Measurements from ENCODE around the gene EXOSC1.
"Not testable (repeated sequence)": the region's sequence is repeated elsewhere in the genome, so short reads cannot be mapped to it uniquely, and the experiment has no call there.

EXOSC1 gene

DNA sequence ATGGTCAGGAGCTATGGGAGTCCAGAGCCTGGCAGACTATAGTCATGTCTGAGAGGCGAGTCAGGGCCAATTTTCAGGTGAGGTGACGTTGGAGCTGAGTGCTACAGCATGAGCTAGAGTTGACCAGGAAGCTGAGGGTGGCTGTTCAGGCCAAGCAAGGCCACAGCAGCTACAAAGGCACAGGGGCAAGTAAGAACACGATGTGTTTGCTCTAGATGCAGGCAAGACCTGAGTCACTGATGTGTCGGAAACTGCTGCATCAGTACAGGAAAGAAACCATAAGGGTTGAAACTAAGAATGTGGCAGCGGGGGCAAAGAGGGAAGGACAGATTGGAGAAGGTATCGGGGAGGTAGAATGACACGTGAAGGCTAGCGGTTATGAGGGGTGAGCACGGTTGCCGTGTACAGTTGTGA lies 32.9 kb downstream of the EXOSC1 start:
- Histone ChIP-seq H3K4me2 (ENCODE audit: low read length) (no peak overlapping the region), H3K9me3 (ENCODE audit: control insufficient read depth, low read length) (no peaks in the 10 kb centered on the region), H3K9ac (no peak overlapping the region), H3K79me2 (no peaks in the 10 kb centered on the region), H3K27ac (no peak overlapping the region), H3K27me3 (ENCODE audit: control insufficient read depth, insufficient read depth, low read length) (no peaks in the 10 kb centered on the region), H2AFZ (no peak overlapping the region), H3K4me3 (ENCODE audit: low read depth, low read length) (no peak overlapping the region), H3K36me3 (ENCODE audit: control insufficient read depth, insufficient read depth, low read length) (no peaks in the 10 kb centered on the region), H3K4me1 (peaks cover 10% of the 10 kb centered on the region)
- TF ChIP-seq CTCF (IDR thresholded peaks at IDR 0.05): no peak

GRCh38 chr10:97411406-97411805 lies 34.4 kb downstream of the EXOSC1 start:
- no peaks in the 10 kb centered on the region for H3K36me3 ChIP-seq (ENCODE audit: control insufficient read depth, insufficient read depth, low read length)
- H3K79me2 ChIP-seq: no peaks in the 10 kb centered on the region
- H3K27me3 ChIP-seq (ENCODE audit: control insufficient read depth, insufficient read depth, low read length): no peaks in the 10 kb centered on the region
- no peak overlapping the region for H3K4me3 ChIP-seq (ENCODE audit: low read depth, low read length)
- peaks cover 10% of the 10 kb centered on the region for H3K4me1 ChIP-seq
- no peak overlapping the region for H3K9ac ChIP-seq
- TF ChIP-seq CTCF (IDR thresholded peaks at IDR 0.05): no peak
- H3K27ac ChIP-seq: no peak overlapping the region
- H2AFZ ChIP-seq: no peak overlapping the region
- no peak overlapping the region for H3K4me2 ChIP-seq (ENCODE audit: low read length)
- H3K9me3 ChIP-seq (ENCODE audit: control insufficient read depth, low read length): no peaks in the 10 kb centered on the region

DNA sequence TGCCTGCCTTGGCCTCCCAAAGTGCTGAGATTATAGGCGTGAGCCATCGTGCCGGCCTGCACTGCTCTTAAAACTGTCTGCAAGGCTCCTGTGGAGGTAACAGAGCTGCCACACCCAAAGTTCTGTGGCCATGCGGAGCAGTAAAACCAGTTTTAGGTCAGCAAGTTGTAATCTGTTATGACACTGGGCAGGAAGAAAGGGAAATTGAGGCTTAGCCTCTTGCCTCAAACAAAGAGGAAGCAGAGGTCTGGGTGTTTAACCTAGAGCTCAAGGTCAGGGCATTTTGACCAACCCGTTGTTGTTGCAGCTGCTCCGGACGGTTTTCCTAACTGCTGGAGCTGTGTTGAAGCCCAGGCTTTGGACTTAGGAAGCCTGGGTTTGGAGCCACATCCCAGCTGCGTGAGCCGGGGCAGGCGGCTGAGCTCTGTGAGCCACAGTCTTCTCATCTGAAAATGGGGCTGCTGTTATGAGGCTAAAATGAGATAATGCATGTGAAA lies 37.3 kb downstream of the EXOSC1 start:
- no peak overlapping the region for H3K4me2 ChIP-seq (ENCODE audit: low read length)
- H3K36me3 ChIP-seq (ENCODE audit: control insufficient read depth, insufficient read depth, low read length): no peaks in the 10 kb centered on the region
- H3K27ac ChIP-seq: no peak overlapping the region
- H2AFZ ChIP-seq: no peak overlapping the region
- no peaks in the 10 kb centered on the region for H3K9me3 ChIP-seq (ENCODE audit: control insufficient read depth, low read length)
- H3K27me3 ChIP-seq (ENCODE audit: control insufficient read depth, insufficient read depth, low read length): no peaks in the 10 kb centered on the region
- H3K9ac ChIP-seq: no peak overlapping the region
- peaks cover 1% of the 10 kb centered on the region for H3K4me1 ChIP-seq
- no peak overlapping the region for H3K4me3 ChIP-seq (ENCODE audit: low read depth, low read length)
- TF ChIP-seq CTCF (IDR thresholded peaks at IDR 0.05): no peak
- no peaks in the 10 kb centered on the region for H3K79me2 ChIP-seq

GRCh38 chr10:97407952-97408248 lies 37.9 kb downstream of the EXOSC1 start:
- H3K27me3 ChIP-seq (ENCODE audit: control insufficient read depth, insufficient read depth, low read length): no peaks in the 10 kb centered on the region
- no peak overlapping the region for H3K27ac ChIP-seq
- H3K4me1 ChIP-seq: no peaks in the 10 kb centered on the region
- no peak overlapping the region for H3K4me2 ChIP-seq (ENCODE audit: low read length)
- no peak for TF ChIP-seq CTCF (IDR thresholded peaks at IDR 0.05)
- no peak overlapping the region for H2AFZ ChIP-seq
- no peak overlapping the region for H3K9ac ChIP-seq
- no peak overlapping the region for H3K4me3 ChIP-seq (ENCODE audit: low read depth, low read length)
- no peaks in the 10 kb centered on the region for H3K36me3 ChIP-seq (ENCODE audit: control insufficient read depth, insufficient read depth, low read length)
- no peaks in the 10 kb centered on the region for H3K9me3 ChIP-seq (ENCODE audit: control insufficient read depth, low read length)
- no peaks in the 10 kb centered on the region for H3K79me2 ChIP-seq

GRCh38 chr10:97407211-97407951 lies 38.4 kb downstream of the EXOSC1 start:
- no peaks in the 10 kb centered on the region for H3K27me3 ChIP-seq (ENCODE audit: control insufficient read depth, insufficient read depth, low read length)
- no peaks in the 10 kb centered on the region for H3K36me3 ChIP-seq (ENCODE audit: control insufficient read depth, insufficient read depth, low read length)
- no peaks in the 10 kb centered on the region for H3K4me1 ChIP-seq
- peak overlapping the region; percentile 80 for H2AFZ ChIP-seq
- H3K9ac ChIP-seq: no peak overlapping the region
- no peaks in the 10 kb centered on the region for H3K9me3 ChIP-seq (ENCODE audit: control insufficient read depth, low read length)
- peak; percentile 83 for TF ChIP-seq CTCF (IDR thresholded peaks at IDR 0.05)
- H3K4me3 ChIP-seq (ENCODE audit: low read depth, low read length): no peak overlapping the region
- H3K4me2 ChIP-seq (ENCODE audit: low read length): peak overlapping the region; percentile 51
- H3K79me2 ChIP-seq: no peaks in the 10 kb centered on the region
- no peak overlapping the region for H3K27ac ChIP-seq

DNA sequence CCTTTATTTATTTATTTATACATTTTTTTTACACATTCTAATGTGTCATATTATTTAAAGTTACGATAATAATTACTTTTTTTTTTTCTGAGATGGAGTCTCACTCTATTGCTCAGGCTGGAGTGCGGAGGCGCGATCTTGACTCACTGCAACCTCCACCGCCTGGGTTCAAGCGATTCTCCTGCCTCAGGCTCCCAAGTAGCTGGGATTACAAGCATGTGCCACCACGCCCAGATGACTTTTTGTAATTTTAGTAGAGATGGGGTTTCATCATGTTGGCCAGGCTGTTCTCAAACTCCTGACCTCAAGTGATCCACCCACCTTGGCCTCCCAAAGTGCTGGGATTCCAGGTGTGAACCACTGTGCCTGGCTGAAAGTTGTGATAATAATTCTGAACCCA lies 39.3 kb downstream of the EXOSC1 start:
- not testable (repeated sequence) for H3K79me2 ChIP-seq; H3K4me1 ChIP-seq; H2AFZ ChIP-seq; H3K9me3 ChIP-seq (ENCODE audit: control insufficient read depth, low read length); H3K27me3 ChIP-seq (ENCODE audit: control insufficient read depth, insufficient read depth, low read length); H3K9ac ChIP-seq; H3K4me3 ChIP-seq (ENCODE audit: low read depth, low read length); H3K4me2 ChIP-seq (ENCODE audit: low read length); H3K27ac ChIP-seq; H3K36me3 ChIP-seq (ENCODE audit: control insufficient read depth, insufficient read depth, low read length)

Measured in parathyroid adenoma (tissue), 2 donors.